Stimulated activated CD4-positive, alpha-beta T cell treated with anti-CD3 and anti-CD28 coated beads, Interleukin-1b, Interleukin-23, amount 100 ng/mL, for 48 hours (primary cell): Measurements from ENCODE around the gene LMNA.
A peak's percentile ranks its signal among the peaks of the same experiment; 100 is the strongest.

Experiments
- DNase-seq: peaks from one replicate; pipeline ENCODE4 v3.0.0-alpha.2; 2020

The LMNA gene

DNA sequence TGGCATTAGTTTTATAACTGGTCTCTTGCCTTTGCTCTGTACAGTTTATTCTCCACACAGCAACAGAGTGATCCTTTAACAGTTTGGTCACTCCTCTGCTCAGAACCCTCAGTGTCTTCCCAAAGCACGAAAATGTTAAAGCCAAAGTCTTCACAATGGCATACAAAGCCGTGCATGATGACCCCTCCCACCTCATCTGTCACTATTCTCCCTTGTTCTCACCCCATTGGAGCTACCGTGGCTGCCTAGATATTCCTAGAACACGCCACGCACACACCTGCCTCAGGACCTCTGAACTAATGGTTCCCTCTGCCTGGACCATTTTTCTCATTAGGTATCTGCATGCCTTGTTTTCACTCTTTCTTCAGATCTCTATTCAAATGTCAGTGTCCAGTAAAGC, 30.2 kb downstream of the LMNA start:
- no peak for DNase-seq

DNA sequence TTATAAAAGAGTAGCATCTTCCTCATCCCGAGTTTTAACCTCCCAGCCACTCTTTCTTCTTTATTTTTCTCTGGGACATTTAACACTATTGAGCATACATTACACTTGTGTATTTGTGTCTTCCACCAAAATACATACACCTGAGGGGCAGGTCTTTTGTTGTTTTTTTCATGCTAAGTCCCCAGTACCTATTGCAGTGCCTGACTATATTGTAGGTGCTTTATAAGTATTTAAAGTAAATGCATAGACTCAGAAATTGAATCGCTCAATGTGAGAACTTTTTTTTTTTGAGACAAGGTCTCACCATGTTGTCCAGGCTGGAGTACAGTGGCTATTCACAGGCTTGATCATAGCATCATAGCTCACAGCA, 31.1 kb downstream of the LMNA start:
- DNase-seq = no peak

DNA sequence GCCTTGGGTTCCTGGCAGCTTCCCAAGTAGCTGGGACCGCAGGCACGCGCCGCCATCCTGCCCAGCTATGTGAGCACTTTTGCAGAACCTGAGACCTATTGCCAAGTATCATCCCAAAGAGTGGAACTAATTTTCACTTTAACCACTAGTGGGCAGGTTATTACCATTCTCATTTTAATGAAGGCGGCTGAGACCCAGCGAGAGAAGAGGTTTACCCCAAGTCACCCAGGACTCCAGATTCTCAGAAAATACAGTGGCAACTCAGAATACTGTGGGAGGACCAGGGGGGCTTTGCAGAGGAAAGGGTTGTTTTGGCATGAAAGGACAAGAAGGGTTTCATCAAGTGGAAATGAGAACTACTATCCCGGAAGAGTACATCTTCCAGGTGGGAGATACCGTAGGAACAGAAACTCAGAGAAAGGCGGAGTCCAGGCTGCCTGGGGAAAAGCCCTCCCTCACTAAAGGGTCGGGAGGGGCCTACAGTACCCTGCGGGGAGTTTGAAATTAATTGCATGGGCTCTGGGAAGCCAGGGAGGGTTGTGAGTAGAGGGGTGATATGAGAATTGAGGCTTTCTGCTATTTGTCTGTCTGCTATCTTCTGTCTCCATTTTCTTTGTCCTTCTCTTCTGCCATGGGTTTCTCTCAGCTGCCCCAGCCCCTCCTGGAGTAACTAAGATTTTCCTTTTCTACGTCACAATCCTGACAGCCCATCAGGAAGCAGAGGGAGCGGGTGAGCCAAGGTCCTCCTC, 31.7 kb downstream of the LMNA start:
- peak; percentile 33 for DNase-seq

DNA sequence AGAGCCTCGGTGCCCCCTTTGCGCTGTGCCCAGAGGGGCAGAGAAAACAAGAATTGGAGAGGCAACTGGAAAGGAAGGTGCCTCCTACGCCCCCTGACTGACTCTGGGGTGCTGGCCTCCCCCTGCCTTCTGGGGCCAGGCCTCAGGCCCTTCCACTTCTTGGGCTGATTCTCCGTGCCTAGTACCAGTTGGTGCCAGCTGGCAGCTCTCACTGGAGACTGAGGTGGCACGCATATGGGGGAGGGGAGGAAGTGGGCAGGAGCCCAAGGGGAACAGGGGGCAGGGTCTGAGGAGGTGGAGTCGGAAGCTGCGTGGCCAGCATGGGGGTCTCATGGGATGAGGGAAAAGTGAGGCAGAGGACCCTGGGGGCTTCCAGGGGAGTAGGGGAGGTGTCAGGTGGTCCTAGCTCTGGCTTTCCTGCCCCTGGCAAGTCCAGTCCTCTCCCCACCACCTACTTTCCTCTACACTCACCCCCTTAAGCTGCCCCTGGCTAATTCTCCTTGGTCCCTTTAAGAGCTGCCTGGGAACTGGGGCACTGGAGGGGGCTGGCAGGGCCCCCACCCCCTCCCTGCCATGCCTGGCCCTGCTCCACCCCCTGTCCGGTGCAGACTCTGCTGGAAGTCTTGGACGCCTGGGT, 32.4 kb downstream of the LMNA start:
- DNase-seq = no peak

DNA sequence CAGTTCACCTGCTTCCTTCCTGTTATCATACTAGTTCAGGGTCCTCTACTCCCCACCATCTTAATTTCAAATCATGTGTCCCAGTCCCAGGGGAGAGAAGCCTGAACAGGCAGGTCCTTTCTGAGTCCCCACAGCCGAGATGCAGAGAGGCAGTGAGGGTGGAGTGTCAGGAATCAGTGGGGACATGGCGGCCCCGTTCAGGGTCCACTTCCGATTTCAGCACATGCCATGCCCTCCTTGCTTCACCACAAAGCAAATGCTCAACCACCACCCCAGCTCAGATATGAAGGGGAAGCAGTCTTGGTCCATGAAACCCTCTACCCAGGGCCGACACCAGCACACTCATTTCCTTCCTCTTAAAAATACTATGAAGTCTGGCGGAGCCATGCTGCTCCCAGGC, 33.7 kb downstream of the LMNA start:
- DNase-seq = no peak

DNA sequence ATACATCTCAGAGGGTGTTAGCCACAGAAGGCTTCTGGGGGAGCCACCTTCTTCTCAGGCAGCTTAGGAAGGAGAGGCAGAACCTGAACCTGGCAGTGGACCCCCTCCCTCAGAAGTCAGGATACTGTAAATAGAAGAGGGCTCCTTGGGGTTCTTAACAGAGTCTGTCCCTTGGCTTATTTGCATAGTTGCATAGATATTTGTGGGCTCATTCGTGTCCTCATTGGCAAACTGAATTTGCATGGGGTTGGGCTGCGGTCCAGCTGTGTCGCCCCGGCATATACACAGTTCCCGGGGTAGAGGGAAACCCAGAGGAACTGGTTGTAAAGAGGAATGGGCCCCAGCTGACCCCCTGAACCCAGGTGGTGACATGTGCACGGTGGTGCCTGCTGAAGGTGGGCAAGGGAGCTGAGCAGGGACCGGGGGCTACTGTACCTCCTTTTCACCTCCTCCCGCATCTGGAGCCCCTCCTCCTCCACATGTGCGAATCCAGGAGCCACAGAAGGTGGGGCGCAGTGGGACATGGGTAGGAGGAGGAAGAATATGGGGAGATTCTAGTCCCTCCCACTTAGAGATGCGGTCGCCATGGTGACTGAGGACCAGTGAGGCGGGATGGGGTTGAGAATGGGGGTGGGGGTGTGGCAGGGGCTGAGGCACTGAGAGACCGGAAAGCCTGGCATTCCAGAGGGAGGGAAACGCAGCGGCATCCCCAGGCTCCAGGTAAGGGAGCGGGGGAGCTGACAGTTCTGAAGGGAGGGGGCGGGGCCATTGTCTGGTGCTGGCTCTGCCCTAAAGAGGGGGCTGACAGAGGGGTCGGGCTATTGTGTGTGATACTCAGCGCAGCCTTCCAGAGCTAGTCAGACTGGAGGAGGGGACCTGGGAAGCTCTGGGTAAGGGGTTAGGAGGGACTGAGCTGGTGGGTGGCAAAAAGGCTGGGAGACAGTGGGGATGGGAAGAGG, 35.1 kb downstream of the LMNA start:
- no peak for DNase-seq

DNA sequence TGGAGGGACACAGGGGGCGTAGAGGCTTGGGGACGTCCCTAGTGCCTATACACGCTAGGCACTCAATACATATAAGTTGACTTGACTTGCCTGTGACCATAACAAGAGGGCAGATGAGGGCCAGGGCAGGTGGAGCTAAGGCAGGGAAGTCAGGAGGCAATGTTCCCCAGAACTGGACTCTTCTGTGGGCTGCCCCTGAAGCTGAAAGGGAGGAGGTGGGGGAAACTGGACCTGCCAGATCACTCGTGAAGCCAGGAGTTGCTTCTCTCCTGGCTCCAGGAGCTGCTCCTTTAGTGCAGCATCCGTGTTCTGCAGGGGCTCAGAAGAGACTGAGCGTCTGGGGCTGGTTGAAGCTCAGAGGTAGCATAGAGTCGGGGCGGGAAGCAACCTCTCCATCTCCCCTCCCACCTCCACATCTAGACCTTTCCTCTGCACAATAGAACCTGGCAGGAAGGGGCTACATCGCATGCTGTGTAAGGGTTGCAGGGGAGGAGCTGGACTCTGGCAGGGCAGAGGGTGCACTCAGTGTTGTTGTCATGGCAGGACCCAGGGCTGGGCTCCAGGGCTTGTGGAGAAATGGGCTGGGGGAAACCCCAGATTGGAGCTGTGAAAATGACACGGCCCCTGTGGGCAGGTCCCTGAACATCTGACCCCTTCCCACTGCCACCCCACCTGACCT, 36.0 kb downstream of the LMNA start:
- DNase-seq = no peak

DNA sequence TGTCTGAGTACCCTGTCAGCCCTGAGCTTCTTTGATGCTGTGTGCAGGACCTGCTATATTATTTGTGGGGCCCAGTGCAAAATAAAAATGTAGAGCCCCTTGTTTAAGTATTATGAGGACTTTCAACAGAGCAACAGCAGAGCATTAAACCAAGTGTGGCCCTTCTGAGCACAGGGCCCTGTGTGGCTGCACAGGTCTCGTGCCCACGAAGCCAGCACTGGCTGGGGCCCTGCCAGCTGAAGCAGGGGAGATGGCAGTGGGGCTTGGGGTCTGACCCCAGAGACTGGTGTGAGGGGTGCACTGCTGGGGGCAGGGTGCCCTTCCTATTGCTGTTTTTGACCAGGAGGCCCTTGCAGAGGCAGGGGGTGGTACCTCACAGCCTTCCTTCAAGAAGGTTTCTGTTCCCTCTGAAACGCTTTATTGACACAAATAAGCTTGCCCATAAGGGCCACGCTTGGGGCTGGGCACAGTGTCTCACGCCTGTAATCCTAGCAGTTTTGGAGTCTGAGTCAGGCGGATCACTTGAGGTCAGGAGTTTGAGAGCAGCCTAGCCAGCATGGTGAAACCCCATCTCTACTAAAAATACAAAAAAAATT, 36.7 kb downstream of the LMNA start:
- no peak for DNase-seq

DNA sequence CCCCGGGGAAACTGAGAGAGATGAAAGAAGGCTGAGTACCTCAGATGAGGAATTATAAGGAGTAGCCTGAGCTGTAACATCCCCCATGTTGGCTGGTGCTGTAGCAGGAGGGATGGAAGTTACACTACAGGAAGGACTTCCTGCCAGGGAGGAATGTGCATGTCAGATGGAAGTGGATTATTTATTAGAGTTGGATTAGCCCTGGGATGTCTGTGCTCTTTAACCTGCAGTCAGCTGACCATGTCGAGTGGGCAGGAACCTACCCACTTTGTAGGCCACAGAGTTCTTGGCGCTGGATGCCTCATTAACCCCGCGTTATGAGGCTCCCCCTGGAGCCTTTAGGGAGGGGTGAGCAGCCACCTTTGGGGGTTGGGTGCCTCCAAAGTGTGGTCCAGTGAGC, 38.1 kb downstream of the LMNA start:
- no peak for DNase-seq

DNA sequence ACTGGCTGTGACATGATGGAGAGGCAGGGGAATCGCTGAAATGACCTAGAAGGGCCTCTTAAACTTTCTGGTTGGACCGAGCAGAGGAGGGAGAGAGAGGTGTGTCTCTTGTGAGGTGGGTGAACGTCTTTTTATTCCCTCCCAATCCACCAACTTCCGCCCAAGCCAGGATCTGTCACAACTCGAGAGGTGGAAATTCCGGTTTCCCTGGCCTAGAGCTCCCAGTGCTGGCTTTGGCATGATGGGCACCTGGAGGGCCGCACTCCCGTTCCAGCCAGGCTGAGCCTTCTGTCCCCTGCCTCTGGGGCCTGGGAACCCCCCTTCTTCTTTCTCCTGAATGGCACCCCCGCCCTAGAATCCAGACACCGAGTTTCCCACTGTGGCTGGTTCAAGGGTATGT, 38.9 kb downstream of the LMNA start, which contains the start of gene SEMA4A:
Gene SEMA4A, plus strand, starts transcription at position 224 of the 400 bp plus-strand sequence. CDS start 994 bp downstream, outside the sequence.
- DNase-seq = no peak

DNA sequence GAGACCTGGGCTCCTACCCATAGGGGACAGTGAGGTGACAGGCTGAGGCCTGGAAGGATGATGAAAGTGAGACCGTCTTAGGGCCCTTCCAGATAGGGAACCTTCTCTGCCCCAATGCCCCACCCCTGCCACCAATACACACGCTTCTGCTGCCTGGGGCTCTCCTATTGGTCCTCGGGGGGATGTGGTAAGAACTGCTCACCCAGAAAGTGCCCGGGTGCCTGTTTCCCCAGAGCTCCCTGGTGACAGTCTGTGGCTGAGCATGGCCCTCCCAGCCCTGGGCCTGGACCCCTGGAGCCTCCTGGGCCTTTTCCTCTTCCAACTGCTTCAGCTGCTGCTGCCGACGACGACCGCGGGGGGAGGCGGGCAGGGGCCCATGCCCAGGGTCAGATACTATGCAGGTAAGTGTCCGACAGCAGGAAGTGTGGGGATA, 39.8 kb downstream of the LMNA start:
- peak; percentile 78 for DNase-seq

DNA sequence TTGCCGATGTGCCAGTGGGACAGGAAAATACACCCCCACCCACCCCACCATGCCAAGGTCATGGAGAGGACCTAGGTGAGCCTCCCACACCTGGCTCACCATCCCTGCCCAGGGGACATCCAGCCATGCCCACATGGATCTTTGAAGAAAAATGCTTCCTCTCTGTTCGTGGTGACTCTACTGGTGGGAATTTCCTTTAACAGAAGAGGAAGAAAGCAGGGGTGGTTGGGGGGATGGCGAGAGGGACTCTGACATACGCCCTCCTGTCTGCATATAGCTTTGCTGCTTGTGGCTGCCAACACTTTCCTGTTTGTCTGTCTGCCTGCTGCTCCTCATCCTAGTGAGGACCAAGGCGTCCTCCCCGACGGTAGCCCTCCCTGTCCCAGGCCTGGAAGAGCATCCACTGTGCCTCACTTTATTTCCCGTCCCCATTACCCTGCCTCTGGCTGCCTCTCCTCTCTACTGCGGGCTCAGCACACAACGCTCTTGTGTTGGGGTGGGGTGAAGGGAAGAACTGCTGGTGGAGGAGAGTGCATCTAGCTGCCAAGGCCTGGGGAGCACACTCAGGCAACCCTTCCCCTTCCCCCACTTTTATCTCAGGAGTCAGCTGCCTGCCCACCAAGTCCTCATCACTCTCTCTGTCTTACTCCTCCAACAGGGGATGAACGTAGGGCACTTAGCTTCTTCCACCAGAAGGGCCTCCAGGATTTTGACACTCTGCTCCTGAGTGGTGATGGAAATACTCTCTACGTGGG, 41.4 kb downstream of the LMNA start:
- no peak for DNase-seq

DNA sequence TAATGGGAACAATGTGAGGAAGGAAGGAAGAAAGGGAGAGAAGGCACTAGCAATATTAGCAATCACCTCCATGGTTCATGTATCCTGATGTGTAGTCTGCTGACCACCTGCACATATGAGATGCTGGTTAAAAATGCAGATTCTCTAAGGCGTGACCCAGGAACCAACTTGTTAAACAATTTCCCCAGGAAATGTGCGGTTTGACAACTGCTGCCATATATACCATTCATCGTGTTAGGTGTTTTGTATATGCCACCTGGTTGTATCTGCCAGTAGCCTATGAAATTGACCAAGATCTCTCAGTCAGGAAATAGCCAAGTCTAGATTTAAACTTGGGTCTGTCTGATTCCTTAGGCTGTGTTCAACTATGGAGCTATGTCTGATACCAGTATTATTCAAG, 43.0 kb downstream of the LMNA start:
- no peak for DNase-seq

DNA sequence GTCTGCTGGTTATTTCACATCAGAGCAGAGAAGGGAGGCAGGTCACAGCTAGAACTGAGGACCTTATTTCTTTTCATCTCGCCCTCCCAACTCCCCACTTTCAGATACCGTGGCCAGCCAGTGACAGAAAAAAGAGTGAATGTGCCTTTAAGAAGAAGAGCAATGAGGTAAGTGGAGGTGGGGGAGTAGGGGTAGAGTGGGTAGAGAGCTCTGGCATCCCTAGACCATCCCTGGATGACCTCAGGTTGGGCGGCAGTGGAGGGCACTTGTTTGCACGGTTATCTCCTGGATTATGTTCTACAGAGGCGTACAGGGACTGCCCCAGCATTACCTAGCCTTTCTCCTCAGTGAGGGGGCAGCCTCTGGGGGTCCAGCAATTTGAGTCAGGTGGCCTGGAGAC, 43.5 kb downstream of the LMNA start:
- no peak for DNase-seq

DNA sequence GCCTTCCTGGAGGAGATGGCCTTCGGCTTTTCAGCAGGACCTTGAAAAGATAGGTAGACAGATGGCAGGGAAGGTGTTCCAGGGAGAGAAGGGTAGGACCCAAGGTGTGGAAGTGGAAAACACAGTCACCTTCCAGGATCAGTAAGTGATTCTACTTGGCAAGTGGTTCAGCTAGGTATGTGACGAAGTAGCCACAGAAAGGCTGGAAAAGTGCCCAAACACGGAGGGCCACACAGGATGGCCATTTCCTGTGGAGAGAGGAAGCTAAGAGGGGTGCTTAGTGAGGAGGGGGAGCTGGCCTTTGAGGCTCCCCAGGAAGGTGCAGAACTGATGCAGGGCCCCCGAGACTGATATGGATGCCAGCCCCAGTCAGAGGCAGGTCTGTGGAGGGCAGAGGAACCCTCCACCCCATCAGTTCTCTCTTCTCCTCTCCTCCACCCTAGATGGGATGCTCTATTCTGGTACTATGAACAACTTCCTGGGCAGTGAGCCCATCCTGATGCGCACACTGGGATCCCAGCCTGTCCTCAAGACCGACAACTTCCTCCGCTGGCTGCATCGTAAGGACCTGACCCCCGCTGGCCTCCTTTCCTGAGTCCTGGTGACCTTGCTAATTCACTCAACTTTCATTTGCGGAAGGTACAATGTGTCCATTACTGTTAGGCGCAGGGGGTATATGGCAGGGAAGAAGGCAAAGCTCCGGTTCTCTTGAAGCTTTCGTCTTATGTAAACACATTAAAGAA, 45.7 kb downstream of the LMNA start:
- DNase-seq = no peak

DNA sequence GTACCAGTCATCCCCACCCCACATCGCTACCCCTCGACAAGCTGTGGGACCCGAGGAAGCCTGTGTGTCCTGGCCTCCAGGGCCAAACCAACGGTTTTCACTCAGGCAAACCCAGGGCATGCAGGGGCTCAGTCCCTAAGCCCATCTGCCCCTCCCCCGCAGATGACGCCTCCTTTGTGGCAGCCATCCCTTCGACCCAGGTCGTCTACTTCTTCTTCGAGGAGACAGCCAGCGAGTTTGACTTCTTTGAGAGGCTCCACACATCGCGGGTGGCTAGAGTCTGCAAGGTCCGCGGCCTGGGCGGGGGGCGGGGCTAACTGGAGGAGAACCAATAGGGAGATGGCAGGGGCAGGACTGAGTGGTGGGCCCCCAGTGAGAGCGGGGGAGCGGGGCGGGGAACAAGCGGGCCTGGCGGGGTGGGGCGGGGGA, 46.2 kb downstream of the LMNA start:
- DNase-seq = peak; percentile 88

DNA sequence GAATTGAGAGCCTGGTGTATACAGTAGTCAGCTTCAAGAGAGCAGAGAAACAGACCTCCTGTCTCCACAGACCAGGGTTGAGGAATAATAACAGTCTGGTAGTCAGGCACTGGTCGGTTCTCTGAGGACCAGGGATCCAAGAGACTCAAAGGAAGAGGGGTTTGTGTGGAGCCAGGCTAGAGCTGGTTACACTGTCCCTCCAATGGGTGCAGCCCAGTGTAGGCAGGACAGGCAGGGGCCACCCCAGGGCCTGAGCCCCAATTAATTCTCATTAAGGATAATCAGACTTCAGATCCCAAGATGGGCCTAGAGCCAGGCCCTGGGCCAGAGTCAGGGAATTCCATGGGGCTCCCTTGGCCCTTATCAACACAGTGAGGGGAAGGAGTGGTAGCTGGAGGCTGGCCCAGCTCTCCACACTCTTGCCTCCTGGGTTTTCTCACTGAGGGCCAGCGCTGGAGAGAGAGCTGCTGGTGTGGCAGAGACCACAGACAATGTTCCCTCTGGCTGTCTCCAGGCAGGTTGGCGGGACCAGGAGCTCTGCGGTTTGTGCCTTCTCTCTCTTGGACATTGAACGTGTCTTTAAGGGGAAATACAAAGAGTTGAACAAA, 48.0 kb downstream of the LMNA start:
- DNase-seq = no peak

DNA sequence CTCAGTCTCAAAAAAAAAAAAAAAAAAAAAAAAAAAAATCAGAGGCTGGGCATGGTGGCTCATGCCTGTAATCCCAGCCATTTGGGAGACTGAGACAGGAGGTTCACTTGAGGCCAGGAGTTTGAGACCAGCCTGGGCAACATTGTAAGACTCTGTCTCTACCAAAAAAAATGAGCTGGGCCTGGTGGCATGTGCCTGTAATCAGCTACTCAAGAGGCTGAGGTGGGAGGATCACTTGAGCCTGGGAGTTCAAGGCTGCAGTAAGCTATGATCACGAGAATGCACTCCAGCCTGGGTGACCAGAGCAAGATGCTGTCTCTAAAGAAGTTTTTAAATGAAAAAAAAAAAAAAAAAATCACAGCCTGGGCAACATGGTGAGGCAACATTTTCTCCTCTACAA, 49.2 kb downstream of the LMNA start:
- DNase-seq = no peak

DNA sequence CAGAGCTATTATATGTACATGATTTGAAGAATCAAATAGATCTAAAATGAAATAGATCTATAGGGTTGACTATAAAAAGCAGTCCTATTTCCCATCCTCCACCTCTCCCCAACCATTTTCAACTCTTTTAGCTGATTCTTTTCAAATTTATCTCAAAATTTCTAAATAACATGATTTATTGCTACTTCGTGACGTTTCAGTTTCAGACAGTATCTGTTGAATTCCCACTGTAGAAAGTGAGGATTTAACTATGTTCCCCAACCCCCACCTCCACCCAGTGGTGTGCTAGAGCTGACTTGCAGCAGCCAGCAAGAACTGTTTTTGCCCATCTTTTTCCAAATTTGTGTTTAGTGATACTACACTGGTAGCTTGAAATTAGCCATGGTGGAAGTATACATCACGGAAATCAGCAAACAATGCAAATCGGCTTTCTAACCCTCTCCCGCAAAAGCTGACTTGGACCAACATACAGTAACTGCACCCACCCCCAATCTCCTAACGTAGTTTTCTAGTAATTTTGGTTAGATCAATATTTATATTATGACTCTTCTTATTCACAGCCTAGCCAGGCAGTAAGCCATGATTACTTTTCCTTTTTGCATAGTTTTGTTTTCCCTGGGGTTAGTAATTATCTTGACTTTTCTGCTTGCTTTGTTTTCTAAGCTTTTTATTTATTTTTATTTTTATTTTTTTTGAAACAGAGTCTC, 49.8 kb downstream of the LMNA start:
- no peak for DNase-seq

DNA sequence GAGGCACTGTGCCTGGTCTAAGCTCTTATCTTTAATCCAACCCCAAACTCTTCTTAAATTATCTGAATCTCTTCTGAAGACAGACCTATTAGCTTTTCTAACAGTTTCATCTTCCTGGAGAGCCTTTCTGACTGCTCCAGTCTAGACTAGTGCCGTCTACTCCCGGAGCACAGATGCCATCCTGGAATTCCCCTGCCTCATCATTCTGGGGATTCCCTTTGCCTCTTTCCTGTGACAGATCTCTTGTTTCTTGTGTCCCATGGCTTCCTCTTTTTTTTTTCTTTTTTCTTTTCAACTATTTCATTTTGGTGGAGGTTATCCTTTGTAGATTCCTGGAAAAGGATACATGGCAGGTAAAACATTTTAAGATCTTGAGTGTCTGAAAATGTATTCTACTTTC, 50.6 kb downstream of the LMNA start:
- DNase-seq = no peak
